Retinal pigment epithelial cell (primary cell): ENCODE results near the gene DMAC2.

Experiments
- DNase-seq: peaks from one replicate; pipeline ENCODE4 v3.0.0-alpha.2; 2010; ENCODE audit warnings: low read depth
- H3K4me3 ChIP-seq: 2 replicates; pipeline ENCODE4 v1.5.1; 2011; ENCODE audit warnings: mild to moderate bottlenecking, low read length, control low read depth, moderate library complexity
- TF ChIP-seq, protein P1 (sequence below): conservative IDR thresholded peaks from 2 replicates; pipeline ENCODE4 v1.5.1; 2011; ENCODE audit warnings: low read depth, low read length, control low read depth, inconsistent platforms

DMAC2 gene

DNA sequence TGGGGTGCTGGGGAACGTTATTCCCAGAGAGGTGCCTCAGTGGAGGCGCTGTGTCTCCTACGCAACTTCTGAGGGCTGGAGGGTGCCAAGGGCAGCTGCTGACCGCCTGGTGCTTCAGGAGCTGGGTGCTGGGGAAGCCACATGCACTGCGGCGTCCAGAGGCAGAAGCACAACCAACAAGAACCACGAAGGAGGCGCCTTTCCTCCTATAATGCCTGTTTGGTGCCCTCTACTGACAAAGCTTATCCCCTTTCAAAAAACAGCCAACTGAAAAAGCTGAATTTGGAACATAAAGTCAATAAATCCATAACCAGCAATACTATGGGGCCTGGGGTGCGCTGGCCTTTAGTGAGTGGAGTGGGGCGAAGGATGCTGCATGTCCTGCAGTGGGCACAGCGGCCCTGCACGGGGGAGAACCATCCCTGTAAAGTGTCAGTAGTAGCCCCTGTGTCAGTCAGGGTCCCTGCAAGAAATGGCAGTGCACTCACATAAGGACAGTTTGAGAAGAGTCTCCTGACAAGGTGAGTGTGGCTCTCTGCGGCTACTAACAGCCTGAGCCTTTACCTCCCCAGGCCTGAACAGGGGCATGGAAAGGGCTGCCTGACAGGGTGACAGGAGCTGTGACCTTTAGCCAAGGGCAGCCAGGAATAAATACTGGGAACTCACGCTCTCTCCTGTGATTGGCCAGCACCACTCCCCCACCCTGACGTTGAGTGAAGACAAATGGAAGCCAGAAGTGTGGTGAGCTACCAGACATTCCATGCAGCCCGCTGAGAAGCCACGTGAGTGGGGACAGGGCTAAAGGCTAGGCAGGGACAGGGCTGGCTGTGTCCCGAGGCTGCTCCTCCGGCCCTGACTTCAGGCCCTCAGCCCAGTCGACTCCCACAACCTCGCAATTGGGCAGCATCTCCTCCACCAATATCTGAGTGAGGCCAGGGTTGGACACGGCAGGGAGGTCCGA lies 8.0 kb downstream of the DMAC2 start:
- H3K4me3 ChIP-seq = no peak overlapping the region
- DNase-seq = no peak
- TF ChIP-seq, protein P1, sequence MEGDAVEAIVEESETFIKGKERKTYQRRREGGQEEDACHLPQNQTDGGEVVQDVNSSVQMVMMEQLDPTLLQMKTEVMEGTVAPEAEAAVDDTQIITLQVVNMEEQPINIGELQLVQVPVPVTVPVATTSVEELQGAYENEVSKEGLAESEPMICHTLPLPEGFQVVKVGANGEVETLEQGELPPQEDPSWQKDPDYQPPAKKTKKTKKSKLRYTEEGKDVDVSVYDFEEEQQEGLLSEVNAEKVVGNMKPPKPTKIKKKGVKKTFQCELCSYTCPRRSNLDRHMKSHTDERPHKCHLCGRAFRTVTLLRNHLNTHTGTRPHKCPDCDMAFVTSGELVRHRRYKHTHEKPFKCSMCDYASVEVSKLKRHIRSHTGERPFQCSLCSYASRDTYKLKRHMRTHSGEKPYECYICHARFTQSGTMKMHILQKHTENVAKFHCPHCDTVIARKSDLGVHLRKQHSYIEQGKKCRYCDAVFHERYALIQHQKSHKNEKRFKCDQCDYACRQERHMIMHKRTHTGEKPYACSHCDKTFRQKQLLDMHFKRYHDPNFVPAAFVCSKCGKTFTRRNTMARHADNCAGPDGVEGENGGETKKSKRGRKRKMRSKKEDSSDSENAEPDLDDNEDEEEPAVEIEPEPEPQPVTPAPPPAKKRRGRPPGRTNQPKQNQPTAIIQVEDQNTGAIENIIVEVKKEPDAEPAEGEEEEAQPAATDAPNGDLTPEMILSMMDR = peak; percentile 48

- no peak overlapping the region for H3K4me3 ChIP-seq
- TF ChIP-seq, protein P1 = no peak
- DNase-seq = no peak
Observed at GRCh38 chr19:41430922-41431321, 8.8 kb downstream of the DMAC2 start.

DNA sequence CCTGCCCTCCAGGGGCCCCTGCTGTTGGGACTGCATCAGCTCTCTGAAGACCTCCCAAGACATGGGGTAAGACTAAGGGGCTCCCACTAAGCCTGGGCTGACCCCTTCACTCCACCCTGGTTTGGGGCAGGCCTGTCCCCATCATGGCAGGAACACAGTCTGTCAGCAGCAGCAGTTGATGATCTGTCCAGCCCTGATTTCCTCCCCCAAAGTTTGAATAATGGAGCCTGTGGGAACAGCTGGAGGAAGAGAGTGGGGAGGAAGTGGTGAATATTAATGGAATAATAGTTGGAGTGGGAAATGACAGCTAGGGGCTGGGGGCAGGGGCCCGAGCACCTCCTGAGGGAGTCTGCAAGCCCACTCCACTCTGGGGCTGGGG lies 11.2 kb downstream of the DMAC2 start:
- no peak overlapping the region for H3K4me3 ChIP-seq
- no peak for DNase-seq
- TF ChIP-seq, protein P1 = no peak

DNA sequence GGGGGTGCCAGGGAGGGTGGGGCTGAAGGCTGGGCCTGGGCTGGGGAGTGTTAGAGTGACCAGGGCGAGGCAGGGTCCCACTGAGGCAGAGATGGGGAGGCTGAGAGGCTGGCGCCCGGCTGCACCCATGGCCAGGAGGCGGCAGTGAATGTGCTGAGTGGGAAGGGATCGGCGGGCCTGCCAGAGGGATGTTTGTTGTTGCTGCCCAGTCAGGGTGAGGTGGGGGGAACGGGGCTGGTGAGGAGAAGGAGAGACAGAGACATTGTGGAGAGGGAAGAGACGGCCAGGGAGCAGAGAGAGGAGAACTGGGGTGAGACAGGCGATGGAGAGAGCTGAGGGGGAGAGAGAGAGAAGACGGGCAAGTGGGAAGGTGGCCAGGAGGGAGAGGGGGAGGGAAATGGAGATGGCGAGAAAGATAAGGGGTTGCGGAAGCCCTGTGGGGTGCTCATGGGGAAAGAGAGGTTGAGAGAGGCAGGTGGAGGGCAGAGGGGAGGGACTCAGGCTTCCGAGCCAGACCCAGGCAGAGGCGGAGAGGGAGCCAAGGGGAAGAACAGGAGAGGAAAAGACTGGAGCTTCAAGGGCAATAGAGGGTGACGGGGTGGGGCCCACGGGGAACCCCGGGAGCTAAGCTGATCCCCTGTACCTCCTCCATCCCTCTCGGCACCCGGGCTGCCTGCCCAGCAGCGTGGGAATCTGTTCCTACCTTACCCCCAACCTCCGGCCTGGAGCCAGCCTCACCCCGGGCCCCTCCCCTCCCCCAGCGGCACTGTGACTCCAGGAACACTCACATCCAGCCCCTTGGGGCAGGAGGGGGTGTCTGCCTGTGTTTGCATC lies 11.8 kb downstream of the DMAC2 start:
- TF ChIP-seq, protein P1 = no peak
- H3K4me3 ChIP-seq = peak overlapping the region; percentile 29
- no peak for DNase-seq

DNA sequence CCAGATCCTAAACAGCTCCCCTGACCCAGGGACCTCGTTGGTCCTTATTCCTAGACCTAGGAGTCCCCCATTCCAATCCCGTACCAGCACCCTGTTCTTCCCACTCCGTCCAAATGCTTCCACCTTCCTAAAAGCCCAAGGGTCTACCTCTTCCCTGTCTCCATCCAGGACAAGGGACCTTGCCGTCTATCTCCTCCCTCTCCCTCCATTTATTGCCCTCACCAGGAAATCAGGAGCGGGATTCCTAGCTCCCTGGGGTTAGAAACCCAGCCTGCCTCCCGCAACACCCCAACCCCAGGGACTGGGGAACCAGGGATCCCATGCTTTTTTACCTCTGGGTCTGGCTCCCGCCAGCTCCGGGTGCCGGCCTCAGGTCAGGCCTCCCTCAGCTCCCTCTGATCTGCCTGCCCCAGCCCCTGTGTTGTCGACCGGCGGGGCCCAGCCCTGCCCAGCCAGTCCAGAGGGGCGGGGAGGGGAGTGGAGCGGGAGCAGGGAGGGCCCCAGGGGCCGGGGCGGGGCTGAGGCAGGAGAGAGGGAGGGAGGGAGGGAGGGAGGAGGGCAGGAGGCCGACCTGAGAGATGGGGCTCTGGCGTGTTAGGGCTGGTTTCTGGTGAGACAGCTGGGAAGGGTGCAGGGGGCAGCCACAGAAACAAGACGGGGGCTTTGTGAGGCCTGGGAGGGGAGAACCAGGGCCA lies 12.6 kb downstream of the DMAC2 start, which contains the start of gene B3GNT8:
TSS of gene B3GNT8 (minus strand) at position 423 of the 695 bp plus-strand sequence. CDS start 596 bp downstream, outside the sequence.
- TF ChIP-seq, protein P1 = no peak
- DNase-seq = no peak
- peak within 1 kb of the TSS; percentile 39 for H3K4me3 ChIP-seq

DNA sequence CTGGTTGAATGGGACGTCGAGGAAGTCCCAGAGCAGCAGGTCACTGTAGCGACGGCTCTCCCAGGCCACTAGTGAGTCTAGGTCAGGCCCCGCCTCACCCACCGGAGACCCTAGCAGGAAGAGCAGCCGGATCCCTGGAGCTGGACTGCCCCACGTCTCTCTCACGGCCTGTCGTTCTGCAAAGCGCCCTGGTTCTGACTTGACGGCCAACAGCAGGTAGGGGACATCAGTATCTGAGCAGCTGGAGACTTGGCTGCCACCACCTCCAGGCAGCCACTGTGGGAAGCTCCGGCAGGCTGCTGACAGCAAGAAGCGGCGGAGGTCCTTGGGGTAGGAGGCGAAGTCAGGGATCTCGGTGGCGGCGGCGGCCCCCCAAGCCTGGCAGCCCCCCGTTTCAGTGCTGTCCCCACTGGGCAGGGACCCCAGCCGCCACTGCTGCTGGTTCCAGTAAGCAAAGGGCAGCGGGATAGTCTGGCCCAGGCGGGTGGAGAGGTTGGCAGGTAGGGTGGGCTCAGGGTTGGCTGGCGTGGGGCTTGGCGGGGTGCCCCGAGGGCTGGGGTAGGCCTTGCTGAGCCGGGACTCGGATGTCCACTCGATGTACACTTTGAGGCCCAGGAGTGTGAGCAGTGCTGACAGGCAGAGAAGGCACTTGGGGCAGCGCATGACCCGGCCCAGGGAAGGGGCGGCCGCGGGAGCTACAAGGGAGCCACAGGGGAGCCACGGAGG lies 13.4 kb downstream of the DMAC2 start:
- no peak for DNase-seq
- no peak overlapping the region for H3K4me3 ChIP-seq
- TF ChIP-seq, protein P1 = no peak
